GM06990 (cell line): ENCODE results near the gene HOXC13.

Experiments
- DNase-seq: peaks from one replicate; pipeline ENCODE4 v3.0.0-alpha.2; 2011; ENCODE audit not compliant: insufficient read length; ENCODE audit errors: extremely low read depth
- H3K27me3 ChIP-seq: replicated peaks from 2 replicates; pipeline ENCODE4 v1.6.0; 2011; ENCODE audit warnings: low read length; ENCODE audit not compliant: control insufficient read depth, insufficient read depth
- H3K36me3 ChIP-seq: 2 replicates; pipeline ENCODE4 v1.5.1; 2011; ENCODE audit warnings: low read length; ENCODE audit not compliant: control insufficient read depth, insufficient read depth
- H3K4me3 ChIP-seq: replicated peaks from 2 replicates; pipeline ENCODE4 v1.5.1; 2011; ENCODE audit warnings: low read depth, mild to moderate bottlenecking, control low read depth, low read length
- CTCF ChIP-seq: IDR thresholded peaks from 2 replicates; pipeline ENCODE4 v1.5.1; 2011; ENCODE audit warnings: low read length, control low read depth, mild to moderate bottlenecking, inconsistent platforms; ENCODE audit not compliant: insufficient read depth, poor library complexity, severe bottlenecking

HOXC13 gene

DNA sequence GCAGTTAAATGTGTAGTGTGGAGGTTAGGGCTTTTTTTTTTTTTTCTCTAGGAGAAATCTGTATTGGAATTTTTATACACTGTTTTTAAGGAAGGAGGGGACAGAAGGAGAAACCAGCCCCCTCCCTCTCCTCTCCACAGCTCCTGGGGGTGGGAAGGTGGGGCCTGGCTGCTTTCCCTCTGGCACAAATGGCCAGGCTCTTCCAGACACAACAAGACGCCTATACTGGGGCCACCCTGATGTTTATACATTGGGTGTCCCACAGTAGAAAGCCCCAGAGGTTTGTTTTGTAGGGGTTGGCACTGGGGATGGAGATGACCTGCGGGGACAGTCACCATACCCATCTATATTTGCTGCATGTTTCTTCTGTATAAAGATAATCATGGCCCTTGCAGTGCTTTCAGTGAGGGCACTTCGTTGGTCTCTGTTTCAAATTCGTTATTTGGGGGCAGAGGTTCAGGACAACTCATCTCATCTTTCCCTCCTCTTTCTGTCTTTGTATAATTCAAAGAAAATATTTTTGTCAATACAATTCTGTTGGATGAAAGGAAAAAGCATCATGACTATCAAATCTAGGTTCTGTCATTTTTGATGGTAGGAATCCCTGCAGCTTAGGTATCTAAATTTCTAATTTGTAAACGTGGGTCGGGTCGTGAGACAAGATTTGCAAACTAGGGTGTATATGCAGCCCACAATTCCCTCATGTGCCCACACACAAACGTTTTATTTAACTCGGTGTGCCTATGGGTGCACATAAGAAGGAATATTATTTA, 38.4 kb downstream of the HOXC13 start:
- no peak for TF ChIP-seq CTCF
- H3K27me3 ChIP-seq: no peaks in the 10 kb centered on the region; the same call in none of the 2 replicates
- H3K36me3 ChIP-seq: no peaks in the 10 kb centered on the region
- H3K4me3 ChIP-seq: no peak overlapping the region
- DNase-seq: no peak

- DNase-seq: no peak
- no peak overlapping the region for H3K4me3 ChIP-seq
- TF ChIP-seq CTCF: no peak
- no peaks in the 10 kb centered on the region; the same call in none of the 2 replicates for H3K27me3 ChIP-seq
- H3K36me3 ChIP-seq: no peaks in the 10 kb centered on the region
Measured at GRCh38 chr12:53977596-53978445, 39.2 kb downstream of the HOXC13 start.

- no peak overlapping the region for H3K4me3 ChIP-seq
- no peaks in the 10 kb centered on the region for H3K36me3 ChIP-seq
- TF ChIP-seq CTCF: no peak
- H3K27me3 ChIP-seq: no peaks in the 10 kb centered on the region; the same call in none of the 2 replicates
- no peak for DNase-seq
Measured at GRCh38 chr12:53978477-53979356, 40.1 kb downstream of the HOXC13 start.

GRCh38 chr12:53980104-53980801, 41.6 kb downstream of the HOXC13 start:
- DNase-seq: no peak
- Histone ChIP-seq H3K27me3 (peaks cover under 1% of the 10 kb centered on the region), H3K4me3 (no peak overlapping the region), H3K36me3 (no peaks in the 10 kb centered on the region)
- no peak for TF ChIP-seq CTCF
